Endometrial microvascular endothelial cells (primary cell): Measurements from ENCODE around the gene AFMID. TPM values are rescaled to one million over a fixed set of nuclear protein-coding genes. Genes with fewer than 3 reads are reported as not detected.
"Not testable (repeated sequence)": the region's sequence is repeated elsewhere in the genome, so short reads cannot be mapped to it uniquely, and the experiment has no call there.

Experiments
- in situ Hi-C: cut with HindIII; loops from 2 replicates; pipeline ENCODE4 v1.10.0; 2017; ENCODE audit warnings: low sequenced_read_pairs, low pct_unique_long_range_greater_than_20kb; ENCODE audit errors: inconsistent ontology term
- total RNA-seq: library from RNA; depleted of rRNA; stranded (reverse); fragments of >200 nt; gene quantifications from one replicate; pipeline ENCODE4 v1.2.3, GENCODE V29; 2015; ENCODE audit errors: inconsistent ontology term

Gene AFMID, protein sequence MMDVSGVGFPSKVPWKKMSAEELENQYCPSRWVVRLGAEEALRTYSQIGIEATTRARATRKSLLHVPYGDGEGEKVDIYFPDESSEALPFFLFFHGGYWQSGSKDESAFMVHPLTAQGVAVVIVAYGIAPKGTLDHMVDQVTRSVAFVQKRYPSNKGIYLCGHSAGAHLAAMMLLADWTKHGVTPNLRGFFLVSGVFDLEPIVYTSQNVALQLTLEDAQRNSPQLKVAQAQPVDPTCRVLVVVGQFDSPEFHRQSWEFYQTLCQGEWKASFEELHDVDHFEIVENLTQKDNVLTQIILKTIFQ
- total RNA-seq: 23.1 TPM

- in situ Hi-C loops: no loop called here
Measured at GRCh38 chr17:78186692-78187595, at the start of gene AFMID, which contains the start of gene TK1. Gene AFMID (plus strand): TSS chr17:78187362. CDS start chr17:78187371, 9 bp downstream. Gene TK1 (minus strand): TSS chr17:78187052. CDS start chr17:78186994, 58 bp downstream.

DNA sequence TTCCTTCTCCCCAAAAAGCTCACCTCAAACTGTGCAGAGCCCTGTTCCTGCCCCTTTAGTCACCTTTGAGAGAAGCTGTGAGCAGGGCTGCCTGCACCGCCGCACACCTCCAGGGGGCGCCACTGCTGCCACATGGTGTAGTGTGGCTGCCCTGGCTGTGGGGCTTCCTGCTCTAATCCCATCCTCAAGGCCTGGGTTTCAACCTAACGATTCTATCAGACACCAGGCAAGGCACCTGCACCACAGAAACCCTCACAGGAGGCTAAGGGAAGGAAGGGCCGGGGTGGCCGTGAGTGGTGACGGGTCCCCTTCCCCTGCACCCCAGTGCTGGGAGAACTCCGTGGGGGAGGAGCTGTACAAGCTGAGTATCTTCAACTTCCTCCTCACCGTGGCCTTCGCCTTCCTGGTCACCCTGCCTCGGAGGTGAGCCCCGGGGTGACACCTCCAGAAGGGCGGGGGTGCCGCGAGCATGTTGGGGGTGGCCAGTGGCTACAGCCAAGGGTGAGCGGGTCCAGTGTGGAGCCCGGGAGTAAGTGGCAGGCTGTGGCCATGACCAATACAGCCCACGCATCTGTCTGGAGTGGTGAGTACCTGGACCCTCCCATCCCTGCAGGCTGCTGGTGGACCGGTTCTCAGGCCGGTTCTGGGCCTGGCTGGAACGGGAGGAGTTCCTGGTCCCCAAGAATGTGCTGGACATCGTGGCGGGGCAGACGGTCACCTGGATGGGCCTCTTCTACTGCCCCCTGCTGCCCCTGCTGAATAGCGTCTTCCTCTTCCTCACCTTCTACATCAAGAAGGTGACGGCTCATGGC is 49.6 kb upstream of the AFMID start:
- in situ Hi-C loops: no loop called here

- in situ Hi-C loops: no loop called here
Measured at GRCh38 chr17:78138204-78139060, 48.7 kb upstream of the AFMID start.

GRCh38 chr17:78139861-78140168 is 47.3 kb upstream of the AFMID start:
- in situ Hi-C loops: not testable (repeated sequence)

DNA sequence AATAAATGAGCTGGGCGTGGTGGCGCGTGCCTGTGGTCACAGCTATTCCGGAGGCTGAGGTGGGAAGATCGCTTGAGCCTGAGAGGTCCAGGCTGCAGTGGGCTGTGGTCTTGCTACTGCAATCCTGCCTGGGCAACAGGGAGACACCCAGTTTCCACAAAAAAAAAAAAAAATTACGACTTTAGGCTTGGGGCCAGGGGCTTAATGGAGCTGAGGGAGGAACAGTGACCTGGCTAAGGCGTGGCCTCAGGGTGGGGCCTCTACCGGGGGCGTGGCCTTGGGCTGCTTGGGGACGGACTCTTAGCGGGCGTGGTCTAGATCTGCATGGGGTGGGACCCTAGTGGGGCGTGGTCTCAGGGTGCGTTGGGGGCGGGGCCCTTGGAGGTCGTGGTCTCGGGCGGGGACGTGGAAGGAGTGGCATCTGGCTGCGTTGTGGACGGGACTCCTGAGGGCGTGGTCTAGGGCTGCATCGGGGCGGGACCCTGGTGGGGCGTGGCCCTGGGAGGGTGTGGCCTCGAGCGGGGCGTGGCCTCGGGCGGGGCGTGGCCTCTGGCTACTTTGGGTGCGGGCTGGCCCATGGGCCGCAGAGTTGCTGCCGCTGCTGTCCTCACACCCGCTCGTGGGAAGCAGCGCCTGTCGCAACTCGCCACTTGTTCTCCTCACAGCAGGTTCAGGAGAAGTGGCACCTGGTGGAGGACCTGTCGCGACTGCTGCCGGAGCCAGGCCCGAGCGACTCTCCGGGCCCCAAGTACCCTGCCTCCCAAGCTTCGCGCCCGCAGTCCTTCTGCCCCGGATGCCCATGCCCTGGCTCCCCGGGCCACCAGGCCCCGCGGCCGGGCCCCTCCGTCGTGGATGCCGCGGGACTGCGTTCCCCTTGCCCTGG is 46.8 kb upstream of the AFMID start:
- in situ Hi-C loops: no loop called here

DNA sequence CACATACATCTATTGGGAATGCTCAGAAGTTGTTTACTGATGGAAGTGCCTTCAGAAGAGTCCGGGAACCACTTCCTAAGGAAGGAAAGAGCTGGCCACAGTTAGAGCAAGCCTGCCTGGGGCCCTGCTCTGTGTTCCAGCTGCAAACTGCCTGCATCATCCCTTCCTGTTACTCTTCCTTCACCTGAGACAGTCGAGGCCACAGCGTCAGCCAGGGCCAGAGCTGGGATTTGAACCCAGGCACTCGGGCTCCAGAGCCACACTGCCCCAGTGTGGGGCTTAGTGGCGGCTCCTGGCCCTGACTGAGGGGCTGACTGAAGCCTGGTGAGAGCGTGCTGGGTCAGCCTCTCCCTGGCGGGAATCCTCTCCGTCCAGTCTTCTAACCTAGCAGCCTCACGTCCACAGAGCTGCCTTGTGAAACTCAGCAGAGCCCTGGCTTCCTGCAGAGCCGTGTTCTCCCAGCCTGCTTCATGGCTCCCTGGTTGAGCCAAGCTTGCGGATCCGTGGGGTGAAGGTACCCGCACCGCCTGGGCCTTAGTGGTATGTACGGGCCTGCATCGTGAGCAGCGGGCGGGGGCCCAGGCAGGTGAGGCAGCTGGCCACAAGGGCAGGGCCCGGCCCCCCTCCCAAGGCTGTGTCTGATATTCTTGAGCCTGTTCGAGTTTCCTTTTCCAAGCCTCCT is 45.6 kb upstream of the AFMID start:
- in situ Hi-C loops: no loop called here

DNA sequence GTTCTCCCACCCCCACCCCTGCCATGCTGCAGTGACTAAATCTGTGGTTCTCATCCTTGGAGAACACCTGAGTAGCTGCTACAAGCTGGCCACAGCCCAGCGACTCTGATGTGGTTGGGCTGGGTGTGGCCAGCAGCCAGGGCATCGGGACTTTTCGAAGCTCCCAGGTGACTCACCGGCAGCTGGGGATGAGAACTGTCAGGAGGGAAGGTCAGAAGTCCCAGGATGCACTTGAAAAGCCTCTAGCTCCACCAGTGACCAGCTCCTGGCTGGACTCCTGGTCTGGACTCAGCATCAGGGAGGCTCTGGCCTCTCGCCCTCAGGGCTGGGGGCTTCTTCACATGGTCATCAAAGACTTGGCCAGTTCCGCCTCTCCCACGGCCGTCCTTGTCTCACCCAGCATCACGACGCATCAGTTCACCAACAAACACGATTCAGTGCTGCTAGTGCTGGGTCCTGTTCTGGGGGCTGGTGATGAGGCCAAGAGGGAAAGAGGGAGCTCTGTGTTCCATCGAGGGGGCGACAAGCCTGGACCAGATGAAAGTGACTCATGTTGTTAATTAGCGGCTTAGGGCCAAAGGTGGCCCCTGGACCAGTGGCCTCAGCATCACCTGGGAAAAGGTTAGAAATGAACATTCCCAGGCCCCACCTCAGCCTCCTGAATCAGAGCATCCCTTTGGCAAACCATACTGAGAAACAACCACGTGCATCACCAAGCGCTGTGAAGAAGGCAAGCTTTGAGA is 44.9 kb upstream of the AFMID start:
- in situ Hi-C loops: no loop called here

- in situ Hi-C loops: no loop called here
Measured at GRCh38 chr17:78143214-78144146, 43.7 kb upstream of the AFMID start.

- in situ Hi-C loops: no loop called here
Measured at GRCh38 chr17:78144147-78144719, 42.9 kb upstream of the AFMID start.

DNA sequence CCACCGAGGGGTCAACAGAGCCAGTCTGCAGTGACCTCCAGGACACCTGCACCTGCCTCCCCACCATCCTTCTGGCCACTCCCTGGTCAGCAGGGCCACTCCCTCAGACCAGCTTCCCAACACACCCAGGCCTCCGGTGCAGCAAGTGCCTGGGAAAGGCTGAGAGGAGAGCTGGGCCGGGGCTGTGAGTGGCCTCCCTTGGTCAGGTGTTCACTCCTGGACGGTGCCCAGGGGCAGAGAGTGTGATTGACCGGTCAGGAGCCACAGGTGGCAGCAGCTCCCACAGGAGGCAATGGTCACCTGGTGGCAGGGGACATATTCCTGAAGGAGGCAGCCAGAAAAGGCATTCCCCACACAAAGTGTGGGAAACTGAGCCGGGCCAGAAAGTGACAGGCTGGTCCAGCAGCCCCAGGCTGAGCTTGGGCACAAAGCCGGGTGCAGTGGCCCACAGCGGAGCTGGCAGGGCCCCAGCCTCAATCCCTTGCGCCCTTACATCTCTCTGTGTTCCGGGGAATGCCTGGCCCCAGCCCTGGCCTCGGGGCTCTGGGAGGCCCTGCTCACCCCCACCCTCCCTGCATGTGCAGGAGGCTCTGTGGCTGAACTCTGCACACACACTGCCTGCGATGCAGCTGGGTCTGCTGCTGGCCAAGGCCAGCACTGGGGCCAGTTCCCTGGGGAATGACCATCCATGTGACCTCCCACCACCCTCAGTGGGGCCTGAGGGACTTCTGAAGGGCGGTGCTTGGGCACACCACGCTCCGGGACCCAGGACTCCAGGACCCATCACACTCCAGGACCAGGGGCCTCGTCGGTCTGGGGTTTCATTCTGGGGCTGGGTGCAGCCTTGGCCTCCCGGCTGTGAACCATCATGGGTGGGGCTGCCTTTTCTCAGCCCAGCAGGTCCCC is 42.2 kb upstream of the AFMID start:
- in situ Hi-C loops: no loop called here

DNA sequence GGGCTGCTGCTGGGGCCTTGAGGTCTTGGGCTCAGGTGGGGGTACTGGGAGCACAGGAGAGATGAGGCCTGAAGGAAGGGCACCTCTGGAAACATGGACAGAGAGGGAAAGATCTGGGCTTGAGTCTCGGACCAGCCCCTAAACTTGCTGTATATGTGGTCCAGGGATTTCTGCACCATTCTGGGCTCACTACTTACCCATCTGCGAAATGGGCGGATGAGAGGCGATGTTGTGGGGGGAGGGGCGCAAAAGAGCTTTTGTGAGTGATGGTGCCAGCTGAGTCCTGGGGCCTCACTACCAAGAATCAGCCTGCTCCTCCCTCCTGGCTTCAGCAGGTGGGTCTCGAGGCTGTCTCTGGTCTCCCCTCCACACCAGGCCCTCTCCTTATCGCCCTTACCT is 40.7 kb upstream of the AFMID start:
- in situ Hi-C loops: no loop called here

- in situ Hi-C loops: no loop called here
Measured at GRCh38 chr17:78146881-78147280, 40.3 kb upstream of the AFMID start.

DNA sequence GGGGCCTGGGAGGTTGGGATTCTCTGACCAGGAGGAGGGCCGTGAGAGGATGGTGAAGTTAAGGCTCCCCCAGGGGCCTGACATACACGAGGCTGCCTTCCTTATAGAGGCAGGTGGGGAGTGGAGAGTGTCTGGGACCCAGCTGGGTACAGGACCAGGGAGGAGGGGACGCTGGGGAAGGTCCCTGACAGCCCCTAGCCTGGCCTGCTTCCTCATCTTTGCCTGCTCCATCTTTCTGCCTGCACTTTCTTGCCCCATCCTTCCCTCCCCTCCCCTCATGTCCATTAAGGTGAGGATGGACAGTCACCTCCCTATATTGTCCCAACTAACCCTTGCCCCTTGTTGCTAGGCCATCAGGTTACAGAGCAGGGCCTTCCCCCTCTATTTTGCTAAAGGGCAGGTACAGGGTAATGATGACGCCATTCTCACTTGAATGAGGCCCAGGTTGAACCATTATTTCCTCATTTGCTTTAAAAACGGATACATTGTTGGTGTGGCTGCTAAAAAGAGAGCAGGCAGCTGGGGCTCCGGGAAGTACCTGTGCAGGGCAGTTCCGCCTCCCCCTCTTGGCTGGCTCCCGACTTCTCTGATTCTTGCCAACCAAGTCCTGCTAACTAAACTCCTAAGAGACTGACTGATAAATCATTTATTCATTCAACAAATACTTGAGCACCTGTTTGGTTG is 39.7 kb upstream of the AFMID start:
- in situ Hi-C loops: no loop called here
